ENCODE data around the gene CLASP1. TPM values are rescaled to one million over a fixed set of nuclear protein-coding genes. Genes with fewer than 3 reads are reported as not detected.

The CLASP1 gene
- total RNA-seq, 4 donors from 2014 or later: 28.9 to 58.0 (median 41.9) TPM

GRCh38 chr2:121524685-121525425 lies 124.4 kb downstream of the CLASP1 start:
- WGBS, 2 donors: 40 to 46% methylated on average over 9 of the region's 9 CpGs
- intact Hi-C loops (cut with DNase I): no loop called here
- DNase-seq: no peak

GRCh38 chr2:121521359-121521758 lies 127.9 kb downstream of the CLASP1 start:
- H3K4me3 ChIP-seq: no peak overlapping the region
- peaks cover 0 to 78% (median 0%) of the 10 kb centered on the region in 3 donors for H3K36me3 ChIP-seq
- H3K9me3 ChIP-seq: no peaks in the 10 kb centered on the region
- no peak overlapping the region for H3K27ac ChIP-seq
- H3K27me3 ChIP-seq: no peaks in the 10 kb centered on the region
- 92 to 95% methylated on average over 6 to 9 of the region's 10 CpGs for WGBS, 2 donors
- peaks cover 9 to 44% (median 13%) of the 10 kb centered on the region in 3 donors for H3K4me1 ChIP-seq
- no peak for DNase-seq
- TF ChIP-seq CTCF (IDR thresholded peaks at IDR 0.05) (no peak), POLR2A (IDR thresholded peaks at IDR 0.05) (no peak)
- intact Hi-C loops (cut with DNase I): no loop called here

More at GRCh38 chr2:121524685-121525425, 124.4 kb downstream of the CLASP1 start:
- Histone ChIP-seq H3K4me3 (no peak overlapping the region), H3K4me1 (peaks cover 33 to 64% (median 35%) of the 10 kb centered on the region in 3 donors), H3K27ac (peak overlapping the region; percentile 52 to 98 (median 87)), H3K9me3 (no peaks in the 10 kb centered on the region), H3K27me3 (no peaks in the 10 kb centered on the region), H3K36me3 (peaks cover 0 to 54% (median 0%) of the 10 kb centered on the region in 3 donors)
- TF ChIP-seq POLR2A (IDR thresholded peaks at IDR 0.05) (no peak), CTCF (IDR thresholded peaks at IDR 0.05) (no peak)

GRCh38 chr2:121520641-121520994 lies 128.6 kb downstream of the CLASP1 start:
- no peak for TF ChIP-seq CTCF (IDR thresholded peaks at IDR 0.05)
- no peak for TF ChIP-seq POLR2A (IDR thresholded peaks at IDR 0.05)
- Histone ChIP-seq H3K9me3 (no peaks in the 10 kb centered on the region), H3K27ac (peak overlapping the region in 1 of 4 donors; percentile 46), H3K4me1 (peaks cover 5 to 42% (median 6%) of the 10 kb centered on the region in 3 donors), H3K4me3 (no peak overlapping the region), H3K27me3 (no peaks in the 10 kb centered on the region), H3K36me3 (peaks cover 0 to 79% (median 0%) of the 10 kb centered on the region in 3 donors)
- intact Hi-C loops (cut with DNase I): no loop called here
- WGBS, 2 donors: 85 to 91% methylated on average over 3 of the region's 3 CpGs
- no peak for DNase-seq

GRCh38 chr2:121519732-121520640 lies 129.3 kb downstream of the CLASP1 start:
- no peak for DNase-seq
- Histone ChIP-seq H3K27ac (peak overlapping the region in 2 of 4 donors; percentile 9 to 46), H3K4me1 (peaks cover 0 to 40% (median 5%) of the 10 kb centered on the region in 3 donors), H3K36me3 (peaks cover 0 to 80% (median 0%) of the 10 kb centered on the region in 3 donors), H3K4me3 (no peak overlapping the region), H3K27me3 (no peaks in the 10 kb centered on the region), H3K9me3 (no peaks in the 10 kb centered on the region)
- TF ChIP-seq CTCF (IDR thresholded peaks at IDR 0.05) (no peak), POLR2A (IDR thresholded peaks at IDR 0.05) (no peak)
- 64 to 81% methylated on average over 4 to 5 of the region's 6 CpGs for WGBS, 2 donors
- intact Hi-C loops (cut with DNase I): no loop called here
